ENCODE results near the gene LACTBL1. TPM values are rescaled to one million over a fixed set of nuclear protein-coding genes. Genes with fewer than 3 reads are reported as not detected.
A peak's percentile ranks its signal among the peaks of the same experiment; 100 is the strongest.

The LACTBL1 gene
- total RNA-seq, 4 donors from 2014 or later: not detected

DNA sequence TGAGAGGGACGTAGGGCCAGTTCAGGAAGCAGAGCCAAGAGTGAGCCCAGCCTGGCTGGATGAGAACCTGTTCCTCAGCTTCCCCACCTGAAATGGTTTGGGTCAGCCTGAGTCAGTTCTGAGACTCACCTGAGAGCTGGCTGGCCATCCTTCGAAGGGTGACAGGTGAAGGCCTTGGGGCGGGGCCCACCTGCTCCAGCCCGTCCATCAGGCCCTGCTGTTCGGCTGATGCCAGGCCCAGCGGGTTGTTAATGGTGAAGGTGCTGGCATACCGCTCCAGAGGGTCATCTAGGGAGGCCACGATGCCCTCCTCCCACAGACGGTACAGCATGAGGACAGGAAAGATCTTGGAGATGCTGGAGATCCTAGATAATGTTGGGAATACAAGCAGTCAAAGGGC is 14.1 kb downstream of the LACTBL1 start:
- TF ChIP-seq, protein P1, sequence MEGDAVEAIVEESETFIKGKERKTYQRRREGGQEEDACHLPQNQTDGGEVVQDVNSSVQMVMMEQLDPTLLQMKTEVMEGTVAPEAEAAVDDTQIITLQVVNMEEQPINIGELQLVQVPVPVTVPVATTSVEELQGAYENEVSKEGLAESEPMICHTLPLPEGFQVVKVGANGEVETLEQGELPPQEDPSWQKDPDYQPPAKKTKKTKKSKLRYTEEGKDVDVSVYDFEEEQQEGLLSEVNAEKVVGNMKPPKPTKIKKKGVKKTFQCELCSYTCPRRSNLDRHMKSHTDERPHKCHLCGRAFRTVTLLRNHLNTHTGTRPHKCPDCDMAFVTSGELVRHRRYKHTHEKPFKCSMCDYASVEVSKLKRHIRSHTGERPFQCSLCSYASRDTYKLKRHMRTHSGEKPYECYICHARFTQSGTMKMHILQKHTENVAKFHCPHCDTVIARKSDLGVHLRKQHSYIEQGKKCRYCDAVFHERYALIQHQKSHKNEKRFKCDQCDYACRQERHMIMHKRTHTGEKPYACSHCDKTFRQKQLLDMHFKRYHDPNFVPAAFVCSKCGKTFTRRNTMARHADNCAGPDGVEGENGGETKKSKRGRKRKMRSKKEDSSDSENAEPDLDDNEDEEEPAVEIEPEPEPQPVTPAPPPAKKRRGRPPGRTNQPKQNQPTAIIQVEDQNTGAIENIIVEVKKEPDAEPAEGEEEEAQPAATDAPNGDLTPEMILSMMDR (IDR thresholded peaks at IDR 0.05): no peak
- no peak for TF ChIP-seq POLR2A (IDR thresholded peaks at IDR 0.05)
- Histone ChIP-seq H3K27me3 (peaks cover 3% of the 10 kb centered on the region), H3K36me3 (no peaks in the 10 kb centered on the region), H3K9me3 (no peaks in the 10 kb centered on the region), H3K27ac (no peak overlapping the region), H3K4me3 (replicated peaks in 1 of 3) (no peak overlapping the region), H3K4me1 (peaks cover 0 to 2% of the 10 kb centered on the region in 2 donors)
- DNase-seq: no peak
- intact Hi-C loops (cut with DNase I): no loop called here
- WGBS, 2 donors: 85 to 86% methylated on average over 9 of the region's 9 CpGs

DNA sequence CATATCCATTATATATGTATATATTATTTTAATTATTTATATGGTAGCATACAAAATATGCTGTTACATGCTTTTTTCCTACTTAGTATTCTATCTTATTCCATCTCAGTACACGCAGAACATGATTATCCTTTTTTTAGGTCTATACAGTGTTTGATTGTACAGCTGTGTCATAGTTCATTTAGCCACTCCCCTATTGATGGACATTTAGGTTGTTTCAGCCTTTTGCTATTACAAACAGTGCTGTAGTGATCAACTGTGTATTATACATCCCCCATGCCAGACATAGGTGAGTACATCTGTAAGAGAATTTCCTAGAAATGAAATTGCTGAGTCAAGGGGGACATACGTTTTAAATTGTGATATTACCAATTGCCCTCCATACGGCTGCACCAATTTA is 15.6 kb downstream of the LACTBL1 start:
- no peak for DNase-seq
- H3K27ac ChIP-seq: no peak overlapping the region
- peaks cover 0 to 8% of the 10 kb centered on the region in 2 donors for H3K4me1 ChIP-seq
- intact Hi-C loops (cut with DNase I): no loop called here
- TF ChIP-seq POLR2A (IDR thresholded peaks at IDR 0.05): no peak
- TF ChIP-seq, protein P1 (IDR thresholded peaks at IDR 0.05): no peak
- no peaks in the 10 kb centered on the region for H3K9me3 ChIP-seq
- no peaks in the 10 kb centered on the region for H3K36me3 ChIP-seq
- H3K4me3 ChIP-seq (replicated peaks in 1 of 3): no peak overlapping the region
- WGBS, 2 donors: 78 to 82% methylated on average over 3 of the region's 3 CpGs
- peaks cover 9% of the 10 kb centered on the region for H3K27me3 ChIP-seq

DNA sequence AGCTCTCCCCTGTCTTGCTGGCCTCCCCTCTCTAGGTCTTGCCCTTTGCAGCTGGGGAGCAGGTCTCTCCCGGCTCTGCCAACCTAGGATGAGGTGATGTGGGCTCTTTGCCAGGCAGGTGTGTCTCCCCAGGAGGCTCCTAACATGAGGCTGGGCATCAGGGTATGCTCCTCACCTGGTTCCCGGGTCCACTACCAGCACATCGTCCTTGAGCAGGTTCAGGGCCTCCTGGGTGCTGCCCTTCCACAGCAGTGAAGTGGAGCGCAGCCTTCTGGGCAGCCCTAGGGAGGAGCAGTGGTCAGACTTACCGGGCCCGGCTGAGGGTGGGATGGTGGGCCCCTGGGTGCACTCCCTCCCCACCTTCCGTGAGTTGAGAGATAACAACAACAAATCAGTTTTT is 17.5 kb downstream of the LACTBL1 start:
- WGBS, 2 donors: 74 to 93% methylated on average over 3 to 6 of the region's 7 CpGs
- TF ChIP-seq, protein P1 (IDR thresholded peaks at IDR 0.05): no peak
- no peak for TF ChIP-seq POLR2A (IDR thresholded peaks at IDR 0.05)
- H3K27ac ChIP-seq: no peak overlapping the region
- DNase-seq: no peak
- H3K36me3 ChIP-seq: no peaks in the 10 kb centered on the region
- intact Hi-C loops (cut with DNase I): no loop called here
- H3K27me3 ChIP-seq: peaks cover 9% of the 10 kb centered on the region
- H3K4me3 ChIP-seq (replicated peaks in 1 of 3): no peak overlapping the region
- peaks cover 0 to 8% of the 10 kb centered on the region in 2 donors for H3K4me1 ChIP-seq
- H3K9me3 ChIP-seq: no peaks in the 10 kb centered on the region

DNA sequence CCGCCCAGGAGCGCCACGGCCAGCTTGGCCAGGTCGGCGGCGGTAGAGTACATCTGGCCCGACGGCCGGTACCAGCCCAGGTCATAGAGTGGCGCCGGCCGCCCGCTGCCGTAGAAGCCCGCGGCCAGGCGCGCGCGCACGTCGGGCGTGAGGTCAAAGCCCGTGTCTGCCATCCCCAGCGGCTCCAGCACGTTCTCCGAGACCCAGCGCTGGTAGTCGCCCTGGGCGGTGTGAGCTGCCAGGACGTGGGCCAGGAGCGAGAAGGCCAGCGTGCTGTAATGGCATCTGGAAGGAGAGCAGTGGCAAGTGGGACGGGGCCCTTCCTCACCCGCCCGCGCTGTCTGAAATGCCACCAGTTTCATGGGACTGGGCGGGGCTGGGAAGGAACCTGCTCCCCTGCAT is 18.9 kb downstream of the LACTBL1 start:
- DNase-seq: no peak
- Histone ChIP-seq H3K4me3 (replicated peaks in 1 of 3) (no peak overlapping the region), H3K27me3 (peaks cover 9% of the 10 kb centered on the region), H3K36me3 (no peaks in the 10 kb centered on the region), H3K9me3 (no peaks in the 10 kb centered on the region), H3K27ac (no peak overlapping the region), H3K4me1 (peaks cover 0 to 8% of the 10 kb centered on the region in 2 donors)
- WGBS, 2 donors: 20 to 74% methylated on average over 5 to 11 of the region's 38 CpGs
- TF ChIP-seq, protein P1 (IDR thresholded peaks at IDR 0.05): no peak
- intact Hi-C loops (cut with DNase I): no loop called here

DNA sequence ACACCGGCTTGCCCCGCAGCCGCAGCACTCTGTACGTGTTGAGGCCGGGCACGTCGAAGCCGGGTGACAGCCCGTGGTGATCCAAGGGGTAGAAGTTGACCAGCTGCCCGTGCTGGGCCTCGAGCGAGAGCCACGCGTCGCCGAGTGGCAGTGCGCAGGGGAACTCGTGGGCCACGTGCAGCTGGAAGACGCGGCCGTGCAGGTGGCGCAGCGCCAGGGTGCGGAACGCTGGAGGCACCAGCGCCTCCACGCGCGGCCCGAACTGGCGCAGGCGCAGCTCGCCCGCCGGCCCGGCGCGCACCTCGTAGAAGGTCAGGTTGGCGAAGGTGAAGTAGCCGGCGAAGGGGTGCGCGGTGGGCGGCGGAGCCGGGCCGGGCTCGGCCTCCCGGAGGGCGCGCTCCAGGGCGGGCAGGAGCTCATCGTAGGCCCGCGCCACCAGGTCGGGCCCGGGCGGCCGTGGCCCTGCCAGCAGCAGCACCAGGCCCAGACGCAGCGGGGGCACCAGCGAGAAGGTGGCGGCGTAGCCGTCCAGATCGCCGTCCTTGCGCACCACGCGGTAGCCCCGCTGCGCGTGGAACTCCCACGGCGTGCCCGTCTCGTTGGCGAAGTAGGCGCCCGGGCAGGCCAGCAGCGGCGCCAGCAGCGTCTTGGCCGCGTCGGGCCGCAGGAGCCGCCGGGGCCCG is 19.5 kb downstream of the LACTBL1 start:
- Histone ChIP-seq H3K9me3 (no peaks in the 10 kb centered on the region), H3K27ac (no peak overlapping the region), H3K27me3 (peaks cover 9% of the 10 kb centered on the region), H3K4me1 (peaks cover 0 to 8% of the 10 kb centered on the region in 2 donors), H3K4me3 (replicated peaks in 1 of 3) (no peak overlapping the region), H3K36me3 (no peaks in the 10 kb centered on the region)
- intact Hi-C loops (cut with DNase I): no loop called here
- TF ChIP-seq, protein P1 (IDR thresholded peaks at IDR 0.05): no peak
- no peak for TF ChIP-seq POLR2A (IDR thresholded peaks at IDR 0.05)
- 38 to 40% methylated on average over 12 to 38 of the region's 92 CpGs for WGBS, 2 donors
- DNase-seq: peak; percentile 8 to 10
